ENCODE data around the gene RNF168.
"Not testable (repeated sequence)": the region's sequence is repeated elsewhere in the genome, so short reads cannot be mapped to it uniquely, and the experiment has no call there.

Gene RNF168

DNA sequence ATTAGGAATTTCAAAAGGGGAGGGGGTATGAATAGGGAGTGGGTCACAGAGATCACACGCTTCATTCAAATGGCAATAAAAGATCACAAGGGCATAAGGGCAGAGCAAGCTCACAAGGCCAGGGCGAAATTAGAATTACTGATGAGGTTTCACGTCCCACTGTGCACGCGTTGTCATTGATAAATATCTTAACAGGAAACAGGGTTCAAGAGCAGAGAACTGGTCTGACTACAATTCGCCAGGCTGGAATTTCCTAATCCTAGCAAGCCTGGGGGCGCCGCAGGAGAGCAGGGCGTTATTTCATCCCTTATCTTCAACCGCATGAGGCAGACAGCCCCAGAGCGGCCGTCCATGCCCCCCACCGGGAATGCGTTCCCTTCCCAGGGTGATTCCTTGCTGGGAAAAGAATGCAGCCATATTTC lies 29.7 kb upstream of the RNF168 start:
- no peaks in the 10 kb centered on the region for H3K9me3 ChIP-seq (ENCODE audit: control insufficient read depth, low read length)
- H3K4me1 ChIP-seq (ENCODE audit: control insufficient read depth, insufficient read depth, low read length), result no peaks in the 10 kb centered on the region
- peaks cover 4% of the 10 kb centered on the region for H3K27me3 ChIP-seq (ENCODE audit: control insufficient read depth, insufficient read depth, low read length, poor library complexity, severe bottlenecking)
- no peak overlapping the region for H3K4me3 ChIP-seq (ENCODE audit: insufficient read depth, low read depth, low read length)
- H3K36me3 ChIP-seq (ENCODE audit: control insufficient read depth, insufficient read depth, low read length), result no peaks in the 10 kb centered on the region
- 8 to 11% methylated on average over 14 of the region's 14 CpGs for WGBS, 2 experiments
- H3K27ac ChIP-seq (ENCODE audit: insufficient read depth, low read depth, low read length, poor library complexity, severe bottlenecking), result no peak overlapping the region

- Histone ChIP-seq H3K27ac (ENCODE audit: insufficient read depth, low read depth, low read length, poor library complexity, severe bottlenecking) (no peak overlapping the region), H3K27me3 (ENCODE audit: control insufficient read depth, insufficient read depth, low read length, poor library complexity, severe bottlenecking) (peaks cover 4% of the 10 kb centered on the region), H3K36me3 (ENCODE audit: control insufficient read depth, insufficient read depth, low read length) (no peaks in the 10 kb centered on the region), H3K9me3 (ENCODE audit: control insufficient read depth, low read length) (no peaks in the 10 kb centered on the region), H3K4me1 (ENCODE audit: control insufficient read depth, insufficient read depth, low read length) (no peaks in the 10 kb centered on the region), H3K4me3 (ENCODE audit: insufficient read depth, low read depth, low read length) (no peak overlapping the region)
- WGBS, 2 experiments, result 91 to 95% methylated on average over 4 of the region's 4 CpGs
Measured at GRCh38 chr3:196531418-196531817, 27.9 kb upstream of the RNF168 start.

- 41 to 46% methylated on average over 52 of the region's 52 CpGs for WGBS, 2 experiments
- no peaks in the 10 kb centered on the region for H3K9me3 ChIP-seq (ENCODE audit: control insufficient read depth, low read length)
- peaks cover 4% of the 10 kb centered on the region for H3K27me3 ChIP-seq (ENCODE audit: control insufficient read depth, insufficient read depth, low read length, poor library complexity, severe bottlenecking)
- no peaks in the 10 kb centered on the region for H3K4me1 ChIP-seq (ENCODE audit: control insufficient read depth, insufficient read depth, low read length)
- peak overlapping the region; percentile 23 for H3K4me3 ChIP-seq (ENCODE audit: insufficient read depth, low read depth, low read length)
- no peaks in the 10 kb centered on the region for H3K36me3 ChIP-seq (ENCODE audit: control insufficient read depth, insufficient read depth, low read length)
- no peak overlapping the region for H3K27ac ChIP-seq (ENCODE audit: insufficient read depth, low read depth, low read length, poor library complexity, severe bottlenecking)
Measured at GRCh38 chr3:196528639-196529233, 25.2 kb upstream of the RNF168 start.

- no peak overlapping the region for H3K4me3 ChIP-seq (ENCODE audit: insufficient read depth, low read depth, low read length)
- peaks cover 4% of the 10 kb centered on the region for H3K27me3 ChIP-seq (ENCODE audit: control insufficient read depth, insufficient read depth, low read length, poor library complexity, severe bottlenecking)
- H3K4me1 ChIP-seq (ENCODE audit: control insufficient read depth, insufficient read depth, low read length), result no peaks in the 10 kb centered on the region
- WGBS, 2 experiments, result 92 to 95% methylated on average over 4 of the region's 4 CpGs
- peaks cover 4% of the 10 kb centered on the region for H3K9me3 ChIP-seq (ENCODE audit: control insufficient read depth, low read length)
- H3K36me3 ChIP-seq (ENCODE audit: control insufficient read depth, insufficient read depth, low read length), result no peaks in the 10 kb centered on the region
- H3K27ac ChIP-seq (ENCODE audit: insufficient read depth, low read depth, low read length, poor library complexity, severe bottlenecking), result no peak overlapping the region
Measured at GRCh38 chr3:196525141-196525540, 21.6 kb upstream of the RNF168 start.

DNA sequence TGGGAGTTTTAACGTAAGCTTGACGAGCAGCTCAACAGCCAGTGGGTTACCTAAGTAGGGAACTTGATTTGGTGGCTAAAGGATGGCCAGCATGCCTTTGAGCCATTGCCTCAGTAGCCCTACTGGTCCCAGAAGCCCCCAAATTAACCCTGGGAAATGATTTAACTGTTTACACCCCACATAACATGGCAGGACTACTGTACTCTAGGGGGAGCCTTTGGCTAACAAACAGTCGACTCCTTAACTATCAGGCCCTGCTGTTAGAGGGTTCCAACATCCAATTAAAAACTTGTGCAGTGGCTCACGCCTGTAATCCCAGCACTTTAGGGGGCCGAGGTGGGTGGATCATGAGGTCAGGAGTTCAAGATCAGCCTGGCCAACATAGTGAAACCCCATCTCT lies 21.0 kb upstream of the RNF168 start:
- no peak overlapping the region for H3K27ac ChIP-seq (ENCODE audit: insufficient read depth, low read depth, low read length, poor library complexity, severe bottlenecking)
- H3K9me3 ChIP-seq (ENCODE audit: control insufficient read depth, low read length), result peaks cover 4% of the 10 kb centered on the region
- peaks cover 4% of the 10 kb centered on the region for H3K27me3 ChIP-seq (ENCODE audit: control insufficient read depth, insufficient read depth, low read length, poor library complexity, severe bottlenecking)
- WGBS, 2 experiments, result 68 to 72% methylated on average over 5 of the region's 5 CpGs
- no peak overlapping the region for H3K4me3 ChIP-seq (ENCODE audit: insufficient read depth, low read depth, low read length)
- no peaks in the 10 kb centered on the region for H3K36me3 ChIP-seq (ENCODE audit: control insufficient read depth, insufficient read depth, low read length)
- H3K4me1 ChIP-seq (ENCODE audit: control insufficient read depth, insufficient read depth, low read length), result no peaks in the 10 kb centered on the region

DNA sequence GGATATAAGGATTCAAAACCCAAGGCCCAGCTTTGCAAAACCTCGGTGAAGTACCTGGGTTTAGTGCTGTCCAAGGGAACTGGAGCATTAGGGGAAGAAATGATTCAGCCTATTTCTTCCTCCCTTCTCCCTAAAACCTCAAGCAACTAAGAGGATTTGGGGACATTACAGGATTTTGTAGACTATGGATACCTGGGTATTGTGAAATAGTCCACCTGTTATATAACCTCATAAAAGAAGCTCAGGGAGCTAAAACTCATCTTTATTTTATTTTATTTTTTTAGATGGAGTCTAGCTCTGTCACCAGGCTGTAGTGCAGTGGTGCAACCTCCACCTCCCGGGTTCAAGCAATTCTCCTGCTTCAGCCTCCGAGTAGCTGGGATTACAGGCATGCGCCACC lies 20.3 kb upstream of the RNF168 start:
- peaks cover 4% of the 10 kb centered on the region for H3K9me3 ChIP-seq (ENCODE audit: control insufficient read depth, low read length)

GRCh38 chr3:196521291-196521690 lies 17.7 kb upstream of the RNF168 start:
- WGBS, 2 experiments, result 85 to 86% methylated on average over 12 of the region's 12 CpGs
- not testable (repeated sequence) for H3K27ac ChIP-seq (ENCODE audit: insufficient read depth, low read depth, low read length, poor library complexity, severe bottlenecking); H3K36me3 ChIP-seq (ENCODE audit: control insufficient read depth, insufficient read depth, low read length); H3K4me1 ChIP-seq (ENCODE audit: control insufficient read depth, insufficient read depth, low read length); H3K4me3 ChIP-seq (ENCODE audit: insufficient read depth, low read depth, low read length); H3K9me3 ChIP-seq (ENCODE audit: control insufficient read depth, low read length); H3K27me3 ChIP-seq (ENCODE audit: control insufficient read depth, insufficient read depth, low read length, poor library complexity, severe bottlenecking)

More for the DNA sequence above, 20.3 kb upstream of the RNF168 start:
- H3K27me3 ChIP-seq (ENCODE audit: control insufficient read depth, insufficient read depth, low read length, poor library complexity, severe bottlenecking), result peaks cover 4% of the 10 kb centered on the region
- no peak overlapping the region for H3K27ac ChIP-seq (ENCODE audit: insufficient read depth, low read depth, low read length, poor library complexity, severe bottlenecking)
- no peak overlapping the region for H3K4me3 ChIP-seq (ENCODE audit: insufficient read depth, low read depth, low read length)
- no peaks in the 10 kb centered on the region for H3K4me1 ChIP-seq (ENCODE audit: control insufficient read depth, insufficient read depth, low read length)
- no peaks in the 10 kb centered on the region for H3K36me3 ChIP-seq (ENCODE audit: control insufficient read depth, insufficient read depth, low read length)
- 94 to 96% methylated on average over 4 of the region's 4 CpGs for WGBS, 2 experiments

GRCh38 chr3:196519718-196520082 lies 16.1 kb upstream of the RNF168 start:
- no peak overlapping the region for H3K27ac ChIP-seq (ENCODE audit: insufficient read depth, low read depth, low read length, poor library complexity, severe bottlenecking)
- H3K27me3 ChIP-seq (ENCODE audit: control insufficient read depth, insufficient read depth, low read length, poor library complexity, severe bottlenecking), result no peaks in the 10 kb centered on the region
- H3K4me1 ChIP-seq (ENCODE audit: control insufficient read depth, insufficient read depth, low read length), result no peaks in the 10 kb centered on the region
- H3K36me3 ChIP-seq (ENCODE audit: control insufficient read depth, insufficient read depth, low read length), result no peaks in the 10 kb centered on the region
- H3K4me3 ChIP-seq (ENCODE audit: insufficient read depth, low read depth, low read length), result no peak overlapping the region
- 85 to 88% methylated on average over 5 of the region's 5 CpGs for WGBS, 2 experiments
- peaks cover 4% of the 10 kb centered on the region for H3K9me3 ChIP-seq (ENCODE audit: control insufficient read depth, low read length)

- Histone ChIP-seq H3K4me1 (ENCODE audit: control insufficient read depth, insufficient read depth, low read length) (no peaks in the 10 kb centered on the region), H3K27me3 (ENCODE audit: control insufficient read depth, insufficient read depth, low read length, poor library complexity, severe bottlenecking) (no peaks in the 10 kb centered on the region), H3K9me3 (ENCODE audit: control insufficient read depth, low read length) (peaks cover 4% of the 10 kb centered on the region), H3K27ac (ENCODE audit: insufficient read depth, low read depth, low read length, poor library complexity, severe bottlenecking) (no peak overlapping the region), H3K36me3 (ENCODE audit: control insufficient read depth, insufficient read depth, low read length) (no peaks in the 10 kb centered on the region), H3K4me3 (ENCODE audit: insufficient read depth, low read depth, low read length) (no peak overlapping the region)
- 64 to 65% methylated on average over 12 of the region's 12 CpGs for WGBS, 2 experiments
Measured at GRCh38 chr3:196518966-196519717, 15.6 kb upstream of the RNF168 start.

DNA sequence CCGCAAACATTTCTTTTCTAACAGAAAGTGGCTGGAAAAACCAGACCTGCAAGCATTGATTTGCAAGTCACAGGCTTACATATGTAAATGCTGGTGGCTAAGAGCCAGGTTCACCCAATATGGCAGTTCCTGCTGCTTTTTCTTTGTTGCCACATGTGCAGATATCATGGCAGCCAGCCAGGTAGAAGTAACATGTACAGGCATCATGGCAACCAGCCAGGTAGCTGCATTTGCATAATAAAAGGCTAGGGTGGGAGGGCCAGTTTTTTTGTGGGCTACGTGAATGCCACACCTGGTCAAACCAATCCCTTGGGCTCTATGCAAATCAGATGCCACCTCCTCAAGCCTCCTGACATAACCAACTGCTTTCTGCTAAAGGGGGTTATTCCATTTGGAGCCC lies 14.4 kb upstream of the RNF168 start:
- Histone ChIP-seq H3K27ac (ENCODE audit: insufficient read depth, low read depth, low read length, poor library complexity, severe bottlenecking) (no peak overlapping the region), H3K9me3 (ENCODE audit: control insufficient read depth, low read length) (peaks cover 4% of the 10 kb centered on the region), H3K27me3 (ENCODE audit: control insufficient read depth, insufficient read depth, low read length, poor library complexity, severe bottlenecking) (no peaks in the 10 kb centered on the region), H3K36me3 (ENCODE audit: control insufficient read depth, insufficient read depth, low read length) (no peaks in the 10 kb centered on the region), H3K4me1 (ENCODE audit: control insufficient read depth, insufficient read depth, low read length) (no peaks in the 10 kb centered on the region), H3K4me3 (ENCODE audit: insufficient read depth, low read depth, low read length) (no peak overlapping the region)
- WGBS, 2 experiments, result 78 to 88% methylated on average over 2 of the region's 2 CpGs
